GM12873 (cell line): Measurements from ENCODE around the gene KCNJ2.

Source experiments
- TF ChIP-seq, protein P1 (sequence below): IDR thresholded peaks from 2 replicates; pipeline ENCODE4 v1.5.1; 2012; ENCODE audit warnings: low read depth, mild to moderate bottlenecking, moderate library complexity, low read length, control low read depth; ENCODE audit not compliant: insufficient read depth; ENCODE audit errors: missing control alignments

The KCNJ2 gene

DNA sequence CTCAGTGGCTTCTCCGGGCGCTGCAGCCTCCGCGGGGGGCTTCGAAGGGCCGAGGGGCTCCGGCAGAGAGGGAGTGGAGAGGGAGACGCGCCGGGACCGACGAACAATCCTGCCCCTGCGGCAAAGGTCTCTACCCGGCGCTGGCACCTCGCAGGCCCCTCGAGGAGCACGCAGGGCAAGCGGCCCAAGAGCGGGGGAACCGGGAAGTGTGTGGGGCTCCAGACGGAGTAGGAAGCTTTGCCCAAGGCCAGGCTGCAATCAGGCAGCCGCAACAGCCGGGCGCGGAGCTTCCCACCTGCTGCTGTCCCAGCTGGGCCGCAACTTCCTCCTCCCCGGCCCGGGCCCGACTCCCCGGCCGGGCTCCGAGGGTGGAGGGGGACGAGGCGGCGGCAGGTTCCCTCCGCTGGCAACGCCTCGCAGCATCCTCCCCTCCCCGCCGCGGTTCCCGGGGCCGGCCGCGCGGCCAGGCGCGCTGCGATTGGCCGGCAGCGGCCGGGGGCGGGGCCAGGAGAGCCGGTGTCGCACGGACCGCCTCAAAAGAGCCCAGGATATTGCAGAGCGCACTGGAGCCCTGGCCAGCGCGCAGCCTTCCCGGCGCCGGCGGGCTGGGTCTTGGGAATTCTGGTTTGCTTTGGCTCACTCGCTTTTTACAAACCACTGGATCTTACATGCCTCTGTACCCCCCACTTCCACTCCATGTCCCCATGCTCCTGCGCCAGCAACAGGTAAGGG is at the start of gene KCNJ2:
Gene KCNJ2 (plus strand): TSS at position 556 of the 732 bp plus-strand sequence. CDS start 5,508 bp downstream, outside the sequence.
- TF ChIP-seq, protein P1, sequence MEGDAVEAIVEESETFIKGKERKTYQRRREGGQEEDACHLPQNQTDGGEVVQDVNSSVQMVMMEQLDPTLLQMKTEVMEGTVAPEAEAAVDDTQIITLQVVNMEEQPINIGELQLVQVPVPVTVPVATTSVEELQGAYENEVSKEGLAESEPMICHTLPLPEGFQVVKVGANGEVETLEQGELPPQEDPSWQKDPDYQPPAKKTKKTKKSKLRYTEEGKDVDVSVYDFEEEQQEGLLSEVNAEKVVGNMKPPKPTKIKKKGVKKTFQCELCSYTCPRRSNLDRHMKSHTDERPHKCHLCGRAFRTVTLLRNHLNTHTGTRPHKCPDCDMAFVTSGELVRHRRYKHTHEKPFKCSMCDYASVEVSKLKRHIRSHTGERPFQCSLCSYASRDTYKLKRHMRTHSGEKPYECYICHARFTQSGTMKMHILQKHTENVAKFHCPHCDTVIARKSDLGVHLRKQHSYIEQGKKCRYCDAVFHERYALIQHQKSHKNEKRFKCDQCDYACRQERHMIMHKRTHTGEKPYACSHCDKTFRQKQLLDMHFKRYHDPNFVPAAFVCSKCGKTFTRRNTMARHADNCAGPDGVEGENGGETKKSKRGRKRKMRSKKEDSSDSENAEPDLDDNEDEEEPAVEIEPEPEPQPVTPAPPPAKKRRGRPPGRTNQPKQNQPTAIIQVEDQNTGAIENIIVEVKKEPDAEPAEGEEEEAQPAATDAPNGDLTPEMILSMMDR = no peak

DNA sequence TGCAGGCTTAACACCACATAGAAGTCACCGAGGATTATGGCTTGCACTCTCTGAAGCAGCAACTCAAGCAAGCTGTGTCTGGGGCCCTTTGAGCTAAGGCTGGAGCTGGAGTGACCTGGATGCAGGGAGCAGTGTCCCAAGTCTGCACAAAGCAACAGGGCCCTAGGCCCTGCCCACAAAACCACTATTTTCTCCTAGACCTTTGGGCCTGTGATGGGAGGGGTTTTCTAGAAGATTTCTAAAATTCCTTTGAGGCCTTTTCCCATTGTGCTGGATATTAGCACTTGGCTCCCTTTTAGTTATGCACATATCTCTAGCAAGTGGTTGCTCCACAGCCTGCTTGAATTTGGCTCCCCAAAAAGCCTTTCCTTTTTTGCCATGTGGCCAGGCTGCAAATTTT is 49.8 kb upstream of the KCNJ2 start:
- TF ChIP-seq, protein P1 = no peak

DNA sequence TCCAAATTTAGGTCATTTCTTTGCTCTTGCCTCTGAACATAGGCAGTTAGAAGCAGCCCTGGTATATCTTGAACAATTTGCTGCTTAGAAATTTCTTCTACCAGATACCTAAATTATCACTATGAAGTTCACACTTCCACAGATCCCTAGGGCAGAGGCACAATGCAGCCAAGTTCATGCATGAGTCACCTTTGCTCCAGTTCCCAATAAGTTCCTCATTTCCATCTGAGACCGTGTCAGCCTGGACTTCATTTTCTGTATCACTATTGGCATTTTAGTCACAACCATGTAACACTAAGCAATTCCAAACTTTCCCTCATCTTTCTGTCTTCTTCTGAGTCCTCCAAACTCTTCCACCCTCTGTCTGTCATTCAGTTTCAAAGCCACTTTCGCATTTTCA is 49.3 kb upstream of the KCNJ2 start:
- TF ChIP-seq, protein P1 = no peak

DNA sequence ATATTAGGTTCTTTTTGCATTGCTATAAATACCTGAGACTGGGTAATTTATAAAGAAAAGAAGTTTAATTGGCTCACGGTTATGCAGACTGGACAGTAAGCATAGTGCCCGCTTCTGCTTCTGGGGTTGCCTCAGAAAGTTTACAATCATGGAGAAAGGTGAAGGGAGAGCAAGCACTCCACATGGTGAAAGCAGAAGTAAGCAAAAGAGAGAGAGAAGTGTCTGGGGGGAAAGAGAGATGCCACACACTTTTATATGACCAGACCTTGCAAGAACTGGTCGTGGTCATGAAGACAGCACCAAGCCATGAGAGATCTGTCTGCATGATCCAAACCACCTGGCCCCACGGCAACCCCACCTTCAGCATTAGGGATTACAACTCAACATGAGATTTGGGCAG is 48.9 kb upstream of the KCNJ2 start:
- TF ChIP-seq, protein P1 = no peak

DNA sequence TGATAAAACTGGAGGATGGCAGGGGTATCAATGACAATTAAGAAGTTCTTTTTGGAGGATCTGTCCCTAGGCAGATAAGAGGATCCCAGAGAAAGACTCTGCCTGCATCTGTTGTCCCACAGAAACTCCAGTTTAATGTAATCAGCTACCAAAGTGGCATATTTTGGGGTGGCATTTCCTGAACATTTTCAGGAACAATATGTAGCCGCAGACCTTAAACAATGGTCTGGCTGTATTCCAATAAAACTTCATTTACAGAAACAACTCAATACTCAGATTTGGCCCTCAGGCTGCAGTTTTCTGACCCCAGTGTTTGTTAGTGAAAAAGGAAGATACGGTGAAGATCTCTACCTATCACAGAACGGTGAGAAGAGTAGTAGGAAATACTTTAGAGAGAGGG is 48.2 kb upstream of the KCNJ2 start:
- TF ChIP-seq, protein P1 = no peak

DNA sequence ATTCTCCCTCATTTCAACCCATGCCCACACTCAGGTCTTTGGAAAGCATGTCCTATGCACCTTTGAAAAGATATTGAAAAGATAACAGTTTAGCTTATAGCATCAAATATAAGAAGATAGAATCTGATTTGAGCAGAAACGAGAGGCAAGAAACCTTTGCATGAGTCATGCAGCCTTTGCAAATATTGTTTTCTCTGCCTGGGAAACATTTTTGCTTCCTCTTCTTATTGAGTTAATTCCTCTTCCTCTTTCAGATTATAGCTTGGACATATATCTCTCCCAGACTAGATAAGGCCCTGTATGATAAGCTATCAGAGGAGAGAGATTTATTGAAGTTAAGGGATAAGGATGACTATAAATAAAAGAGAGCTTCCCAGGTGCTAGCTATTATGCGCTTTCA is 46.1 kb upstream of the KCNJ2 start:
- TF ChIP-seq, protein P1 = no peak

DNA sequence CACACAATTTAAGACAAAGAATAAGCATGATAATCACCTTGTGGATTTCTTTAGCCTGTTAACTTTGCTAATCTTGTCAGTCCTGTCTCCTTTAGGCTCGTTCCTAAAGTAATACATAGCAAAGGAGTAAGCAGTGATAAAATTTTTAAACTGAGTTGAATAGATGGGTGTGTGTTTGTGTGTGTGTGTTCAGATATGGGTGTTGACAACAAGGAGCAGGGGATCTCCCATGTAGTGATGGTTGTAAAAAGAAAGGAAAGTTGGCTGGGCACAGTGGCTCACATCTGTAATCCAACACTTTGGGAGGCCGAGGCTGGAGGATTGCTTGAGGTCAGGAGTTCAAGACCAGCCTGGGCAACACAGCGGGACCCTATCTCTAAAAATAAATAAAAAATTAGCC is 44.6 kb upstream of the KCNJ2 start:
- TF ChIP-seq, protein P1 = no peak
